Measurements from ENCODE around the gene AUTS2. TPM values are rescaled to one million over a fixed set of nuclear protein-coding genes. Genes with fewer than 3 reads are reported as not detected.
A peak's percentile ranks its signal among the peaks of the same experiment; 100 is the strongest.

Gene AUTS2
- polyA plus RNA-seq, 1 donor from 2014 or later: 97.3 TPM

DNA sequence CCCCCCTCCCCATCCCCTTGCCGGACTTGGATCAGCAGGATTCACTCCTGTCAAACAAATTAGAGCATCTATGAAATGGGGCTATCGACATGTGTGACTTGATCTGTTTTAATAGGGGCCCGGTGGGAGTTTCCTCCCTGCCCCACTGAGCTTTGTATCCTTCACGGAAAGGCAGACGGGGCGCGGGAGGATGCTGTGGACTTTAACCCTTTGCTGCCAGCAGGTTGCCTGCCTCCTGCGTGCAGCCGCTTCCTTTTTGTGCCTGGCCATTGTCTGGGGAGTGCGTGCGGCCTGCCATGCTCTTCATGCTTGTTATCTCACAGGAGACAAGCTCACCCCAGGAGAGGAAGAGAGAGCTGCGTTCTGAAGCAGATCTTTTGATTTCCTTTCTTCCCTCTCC lies 1020.9 kb downstream of the AUTS2 start:
- peak; percentile 42 for TF ChIP-seq EP300 (conservative IDR thresholded peaks at IDR 0.05; ENCODE audit: poor library complexity, severe bottlenecking)
- peak; percentile 20 for TF ChIP-seq POLR2AphosphoS5 (IDR thresholded peaks at IDR 0.05)
- no peak for TF ChIP-seq EZH2 (IDR thresholded peaks at IDR 0.05; ENCODE audit: borderline replicate concordance, insufficient read depth, low read length, poor library complexity, severe bottlenecking)
- no peak for TF ChIP-seq TAF1 (IDR thresholded peaks at IDR 0.05; ENCODE audit: low read depth)
- TF ChIP-seq, protein P1, sequence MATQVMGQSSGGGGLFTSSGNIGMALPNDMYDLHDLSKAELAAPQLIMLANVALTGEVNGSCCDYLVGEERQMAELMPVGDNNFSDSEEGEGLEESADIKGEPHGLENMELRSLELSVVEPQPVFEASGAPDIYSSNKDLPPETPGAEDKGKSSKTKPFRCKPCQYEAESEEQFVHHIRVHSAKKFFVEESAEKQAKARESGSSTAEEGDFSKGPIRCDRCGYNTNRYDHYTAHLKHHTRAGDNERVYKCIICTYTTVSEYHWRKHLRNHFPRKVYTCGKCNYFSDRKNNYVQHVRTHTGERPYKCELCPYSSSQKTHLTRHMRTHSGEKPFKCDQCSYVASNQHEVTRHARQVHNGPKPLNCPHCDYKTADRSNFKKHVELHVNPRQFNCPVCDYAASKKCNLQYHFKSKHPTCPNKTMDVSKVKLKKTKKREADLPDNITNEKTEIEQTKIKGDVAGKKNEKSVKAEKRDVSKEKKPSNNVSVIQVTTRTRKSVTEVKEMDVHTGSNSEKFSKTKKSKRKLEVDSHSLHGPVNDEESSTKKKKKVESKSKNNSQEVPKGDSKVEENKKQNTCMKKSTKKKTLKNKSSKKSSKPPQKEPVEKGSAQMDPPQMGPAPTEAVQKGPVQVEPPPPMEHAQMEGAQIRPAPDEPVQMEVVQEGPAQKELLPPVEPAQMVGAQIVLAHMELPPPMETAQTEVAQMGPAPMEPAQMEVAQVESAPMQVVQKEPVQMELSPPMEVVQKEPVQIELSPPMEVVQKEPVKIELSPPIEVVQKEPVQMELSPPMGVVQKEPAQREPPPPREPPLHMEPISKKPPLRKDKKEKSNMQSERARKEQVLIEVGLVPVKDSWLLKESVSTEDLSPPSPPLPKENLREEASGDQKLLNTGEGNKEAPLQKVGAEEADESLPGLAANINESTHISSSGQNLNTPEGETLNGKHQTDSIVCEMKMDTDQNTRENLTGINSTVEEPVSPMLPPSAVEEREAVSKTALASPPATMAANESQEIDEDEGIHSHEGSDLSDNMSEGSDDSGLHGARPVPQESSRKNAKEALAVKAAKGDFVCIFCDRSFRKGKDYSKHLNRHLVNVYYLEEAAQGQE (IDR thresholded peaks at IDR 0.05; ENCODE audit: borderline replicate concordance): peak; percentile 44
- Histone ChIP-seq H3K4me2 (ENCODE audit: low read length) (peak overlapping the region; percentile 45), H3K27me3 (ENCODE audit: insufficient read depth, low read depth, low read length) (no peaks in the 10 kb centered on the region), H3K27ac (ENCODE audit: low read length) (peak overlapping the region; percentile 75), H3K36me3 (ENCODE audit: insufficient read depth, low read length) (no peaks in the 10 kb centered on the region), H4K20me1 (ENCODE audit: insufficient read depth) (no peaks in the 10 kb centered on the region), H2AFZ (ENCODE audit: low read depth, low read length) (no peak overlapping the region), H3K79me2 (replicated peaks; ENCODE audit: insufficient read depth, low read length) (peaks cover 97% of the 10 kb centered on the region), H3K9me2 (ENCODE audit: insufficient read depth, low read length) (no peaks in the 10 kb centered on the region), H3K9me3 (ENCODE audit: low read length) (no peaks in the 10 kb centered on the region), H3F3A (ENCODE audit: insufficient read depth, low read length, poor library complexity, severe bottlenecking) (peaks cover 2% of the 10 kb centered on the region), H3K9ac (ENCODE audit: low read length) (peak overlapping the region; percentile 56), H3K4me3 (ENCODE audit: low read length) (peak overlapping the region; percentile 55)

DNA sequence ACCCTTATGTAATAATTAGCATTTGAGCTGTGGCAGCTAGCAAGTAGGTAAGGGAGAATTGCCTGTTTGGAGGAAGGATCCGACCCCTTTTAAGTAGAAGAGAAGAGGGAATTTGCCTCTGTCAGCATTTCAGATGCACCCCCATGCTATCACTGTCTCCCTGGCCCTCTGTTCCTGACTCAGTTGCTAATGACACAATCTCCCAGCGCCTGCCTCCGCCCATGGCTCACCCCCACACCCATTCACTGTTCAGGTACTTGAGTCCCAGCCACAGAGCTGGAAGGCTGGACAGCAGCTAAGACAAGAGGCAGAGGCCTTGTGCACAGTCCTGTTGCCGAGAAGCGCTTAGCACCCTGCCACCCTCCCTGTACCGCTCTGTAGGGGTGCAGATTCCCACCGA lies 1021.4 kb downstream of the AUTS2 start:
- Histone ChIP-seq H3K79me2 (replicated peaks; ENCODE audit: insufficient read depth, low read length) (peaks cover 97% of the 10 kb centered on the region), H2AFZ (ENCODE audit: low read depth, low read length) (no peak overlapping the region), H3K36me3 (ENCODE audit: insufficient read depth, low read length) (no peaks in the 10 kb centered on the region), H3K9me3 (ENCODE audit: low read length) (no peaks in the 10 kb centered on the region), H3K4me2 (ENCODE audit: low read length) (peak overlapping the region; percentile 45), H3K27me3 (ENCODE audit: insufficient read depth, low read depth, low read length) (no peaks in the 10 kb centered on the region), H3K9me2 (ENCODE audit: insufficient read depth, low read length) (no peaks in the 10 kb centered on the region), H3K4me3 (ENCODE audit: low read length) (peak overlapping the region; percentile 55), H3F3A (ENCODE audit: insufficient read depth, low read length, poor library complexity, severe bottlenecking) (no peaks in the 10 kb centered on the region), H3K9ac (ENCODE audit: low read length) (peak overlapping the region; percentile 56), H4K20me1 (ENCODE audit: insufficient read depth) (no peaks in the 10 kb centered on the region), H3K27ac (ENCODE audit: low read length) (peak overlapping the region; percentile 75)
- TF ChIP-seq, protein P1 (IDR thresholded peaks at IDR 0.05; ENCODE audit: borderline replicate concordance): no peak
- TF ChIP-seq EP300 (conservative IDR thresholded peaks at IDR 0.05; ENCODE audit: poor library complexity, severe bottlenecking) (no peak), TAF1 (IDR thresholded peaks at IDR 0.05; ENCODE audit: low read depth) (no peak), SMC3 (conservative IDR thresholded peaks at IDR 0.05; ENCODE audit: poor library complexity) (no peak), RAD21 (conservative IDR thresholded peaks at IDR 0.05) (no peak), MXI1 (conservative IDR thresholded peaks at IDR 0.05; ENCODE audit: poor library complexity, severe bottlenecking) (no peak), POLR2AphosphoS5 (IDR thresholded peaks at IDR 0.05) (no peak), EZH2 (IDR thresholded peaks at IDR 0.05; ENCODE audit: borderline replicate concordance, insufficient read depth, low read length, poor library complexity, severe bottlenecking) (no peak)
- TF ChIP-seq, protein P2, sequence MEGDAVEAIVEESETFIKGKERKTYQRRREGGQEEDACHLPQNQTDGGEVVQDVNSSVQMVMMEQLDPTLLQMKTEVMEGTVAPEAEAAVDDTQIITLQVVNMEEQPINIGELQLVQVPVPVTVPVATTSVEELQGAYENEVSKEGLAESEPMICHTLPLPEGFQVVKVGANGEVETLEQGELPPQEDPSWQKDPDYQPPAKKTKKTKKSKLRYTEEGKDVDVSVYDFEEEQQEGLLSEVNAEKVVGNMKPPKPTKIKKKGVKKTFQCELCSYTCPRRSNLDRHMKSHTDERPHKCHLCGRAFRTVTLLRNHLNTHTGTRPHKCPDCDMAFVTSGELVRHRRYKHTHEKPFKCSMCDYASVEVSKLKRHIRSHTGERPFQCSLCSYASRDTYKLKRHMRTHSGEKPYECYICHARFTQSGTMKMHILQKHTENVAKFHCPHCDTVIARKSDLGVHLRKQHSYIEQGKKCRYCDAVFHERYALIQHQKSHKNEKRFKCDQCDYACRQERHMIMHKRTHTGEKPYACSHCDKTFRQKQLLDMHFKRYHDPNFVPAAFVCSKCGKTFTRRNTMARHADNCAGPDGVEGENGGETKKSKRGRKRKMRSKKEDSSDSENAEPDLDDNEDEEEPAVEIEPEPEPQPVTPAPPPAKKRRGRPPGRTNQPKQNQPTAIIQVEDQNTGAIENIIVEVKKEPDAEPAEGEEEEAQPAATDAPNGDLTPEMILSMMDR (IDR thresholded peaks at IDR 0.05; ENCODE audit: poor library complexity, severe bottlenecking): no peak
